ENCODE data around the gene GCG. TPM values are rescaled to one million over a fixed set of nuclear protein-coding genes. Genes with fewer than 3 reads are reported as not detected.

Gene GCG
- total RNA-seq: 1 to 10 TPM in 1 of 2 donors, not detected in 1; 1.6 TPM

GRCh38 chr2:162152147-162152546, at the start of gene GCG:
GCG (minus strand) TSS chr2:162152247; CDS start chr2:162149178, 3,069 bp downstream.
- H3K36me3 ChIP-seq: no peaks in the 10 kb centered on the region
- TF ChIP-seq CTCF (IDR thresholded peaks at IDR 0.05) (no peak), POLR2A (IDR thresholded peaks at IDR 0.05) (no peak), POLR2AphosphoS5 (IDR thresholded peaks at IDR 0.05) (no peak)
- H3K27ac ChIP-seq: no peak within 1 kb of the TSS
- no peaks in the 10 kb centered on the region for H3K9me3 ChIP-seq
- no peak within 1 kb of the TSS for H3K4me3 ChIP-seq
- H3K4me1 ChIP-seq (replicated peaks): no peaks in the 10 kb centered on the region
- no peak for DNase-seq (ENCODE audit: low spot score)
- intact Hi-C loops (cut with DNase I): no loop called here
- H3K27me3 ChIP-seq (replicated peaks; ENCODE audit: insufficient read depth): no peaks in the 10 kb centered on the region
- 81% methylated on average over 3 of the region's 3 CpGs for WGBS

GRCh38 chr2:162200636-162201035, 48.6 kb upstream of the GCG start:
- Histone ChIP-seq H3K9me3 (no peaks in the 10 kb centered on the region), H3K36me3 (no peaks in the 10 kb centered on the region), H3K4me3 (no peak overlapping the region), H3K27me3 (replicated peaks; ENCODE audit: insufficient read depth) (no peaks in the 10 kb centered on the region), H3K4me1 (replicated peaks) (no peaks in the 10 kb centered on the region), H3K27ac (no peak overlapping the region)
- intact Hi-C loops (cut with DNase I): no loop called here
- 81% methylated on average over 1 of the region's 1 CpG for WGBS
- no peak for DNase-seq (ENCODE audit: low spot score)
- no peak for TF ChIP-seq POLR2AphosphoS5 (IDR thresholded peaks at IDR 0.05)
- TF ChIP-seq CTCF (IDR thresholded peaks at IDR 0.05): no peak

DNA sequence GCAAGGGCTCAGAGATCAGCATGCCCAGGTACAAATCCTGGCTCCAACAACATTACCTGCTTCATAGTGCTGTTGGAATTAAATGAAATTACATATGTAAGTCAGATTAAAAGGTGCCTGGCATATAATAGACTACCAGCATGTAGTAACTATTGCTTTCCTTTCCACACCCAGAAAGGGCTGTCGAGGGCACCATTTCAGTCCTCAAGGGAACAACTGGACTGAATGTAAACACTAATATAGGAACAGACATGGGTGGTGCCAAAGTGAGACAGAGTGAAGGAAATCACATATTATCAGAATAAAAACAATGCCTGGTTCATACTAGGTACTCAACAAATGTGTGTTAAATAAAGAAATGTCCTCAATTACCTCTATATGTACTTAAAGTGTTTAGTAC, 47.9 kb upstream of the GCG start:
- TF ChIP-seq CTCF (IDR thresholded peaks at IDR 0.05) (no peak), POLR2A (IDR thresholded peaks at IDR 0.05) (no peak), POLR2AphosphoS5 (IDR thresholded peaks at IDR 0.05) (no peak)
- WGBS: 54% methylated on average over 1 of the region's 1 CpG
- no peak overlapping the region for H3K4me3 ChIP-seq
- H3K9me3 ChIP-seq: no peaks in the 10 kb centered on the region
- no peak overlapping the region for H3K27ac ChIP-seq
- H3K27me3 ChIP-seq (replicated peaks; ENCODE audit: insufficient read depth): no peaks in the 10 kb centered on the region
- intact Hi-C loops (cut with DNase I): no loop called here
- no peak for DNase-seq (ENCODE audit: low spot score)
- no peaks in the 10 kb centered on the region for H3K4me1 ChIP-seq (replicated peaks)
- no peaks in the 10 kb centered on the region for H3K36me3 ChIP-seq

- Histone ChIP-seq H3K4me1 (replicated peaks) (no peaks in the 10 kb centered on the region), H3K27me3 (replicated peaks; ENCODE audit: insufficient read depth) (no peaks in the 10 kb centered on the region), H3K9me3 (no peaks in the 10 kb centered on the region), H3K27ac (no peak overlapping the region), H3K4me3 (no peak overlapping the region), H3K36me3 (no peaks in the 10 kb centered on the region)
- 76% methylated on average over 9 of the region's 9 CpGs for WGBS
- DNase-seq (ENCODE audit: low spot score): no peak
- intact Hi-C loops (cut with DNase I): no loop called here
- TF ChIP-seq POLR2A (IDR thresholded peaks at IDR 0.05): no peak
- no peak for TF ChIP-seq POLR2AphosphoS5 (IDR thresholded peaks at IDR 0.05)
- TF ChIP-seq CTCF (IDR thresholded peaks at IDR 0.05): no peak
Observed at GRCh38 chr2:162198239-162198638, 46.2 kb upstream of the GCG start.

GRCh38 chr2:162197069-162197825, 45.2 kb upstream of the GCG start:
- TF ChIP-seq CTCF (IDR thresholded peaks at IDR 0.05) (no peak), POLR2AphosphoS5 (IDR thresholded peaks at IDR 0.05) (no peak), POLR2A (IDR thresholded peaks at IDR 0.05) (no peak)
- no peak for DNase-seq (ENCODE audit: low spot score)
- Histone ChIP-seq H3K4me3 (no peak overlapping the region), H3K27me3 (replicated peaks; ENCODE audit: insufficient read depth) (no peaks in the 10 kb centered on the region), H3K9me3 (no peaks in the 10 kb centered on the region), H3K27ac (no peak overlapping the region), H3K36me3 (no peaks in the 10 kb centered on the region), H3K4me1 (replicated peaks) (no peaks in the 10 kb centered on the region)
- intact Hi-C loops (cut with DNase I): no loop called here
- 96% methylated on average over 2 of the region's 2 CpGs for WGBS
